Neural progenitor cell (in vitro differentiated cells): ENCODE measurements around the gene DIS3L2. TPM values are rescaled to one million over a fixed set of nuclear protein-coding genes. Genes with fewer than 3 reads are reported as not detected.

ENCODE experiments used
- DNase-seq: peaks from one replicate; pipeline ENCODE4 v3.0.0-alpha.2; 2016; ENCODE audit warnings: low spot score
- H2AFZ ChIP-seq: fragments of 200-600 bp; sonication (generic); replicated peaks from 2 replicates; pipeline ENCODE4 v1.6.1; 2016; ENCODE audit warnings: antibody characterized with exemption
- H3F3A ChIP-seq: fragments of 200-600 bp; sonication (generic); 2 replicates; pipeline ENCODE4 v1.6.1; 2016; ENCODE audit warnings: antibody characterized with exemption, low read depth
- H3K27ac ChIP-seq: fragments of 200-600 bp; sonication (generic); 2 replicates; pipeline ENCODE4 v1.5.1; 2016; ENCODE audit warnings: mild to moderate bottlenecking
- H3K27me3 ChIP-seq: fragments of 200-600 bp; sonication (generic); 2 replicates; pipeline ENCODE4 v1.6.1; 2016; ENCODE audit warnings: mild to moderate bottlenecking, moderate library complexity
- H3K36me3 ChIP-seq: fragments of 200-600 bp; sonication (generic); 2 replicates; pipeline ENCODE4 v1.5.1; 2016
- H3K4me1 ChIP-seq: fragments of 200-600 bp; sonication (generic); 2 replicates; pipeline ENCODE4 v1.6.1; 2016; ENCODE audit warnings: mixed run types
- H3K4me2 ChIP-seq: fragments of 200-600 bp; sonication (generic); 2 replicates; pipeline ENCODE4 v1.6.1; 2016
- H3K4me3 ChIP-seq: fragments of 200-600 bp; sonication (generic); 2 replicates; pipeline ENCODE4 v1.5.1; 2016
- H3K79me2 ChIP-seq: fragments of 200-600 bp; sonication (generic); 2 replicates; pipeline ENCODE4 v1.6.1; 2016; ENCODE audit warnings: low read depth
- H3K9ac ChIP-seq: fragments of 200-600 bp; sonication (generic); 2 replicates; pipeline ENCODE4 v1.6.1; 2016
- H3K9me3 ChIP-seq: fragments of 200-600 bp; sonication (generic); 2 replicates; pipeline ENCODE4 v1.5.1; 2016; ENCODE audit warnings: low read depth
- H4K20me1 ChIP-seq: fragments of 200-600 bp; sonication (generic); 2 replicates; pipeline ENCODE4 v1.6.1; 2016; ENCODE audit warnings: low read depth
- H3K27ac Mint-ChIP-seq: 3 replicates; pipeline ENCODE4 v1.8.0; 2021; ENCODE audit warnings: mixed read lengths
- H3K27me3 Mint-ChIP-seq: 2 replicates; pipeline ENCODE4 v1.8.0; 2022; ENCODE audit warnings: low read depth, mild to moderate bottlenecking, inconsistent platforms, moderate library complexity, mixed read lengths; ENCODE audit not compliant: insufficient read depth
- H3K36me3 Mint-ChIP-seq: 3 replicates; pipeline ENCODE4 v1.8.0; 2021; ENCODE audit warnings: mixed read lengths
- H3K4me1 Mint-ChIP-seq: 3 replicates; pipeline ENCODE4 v1.8.0; 2021; ENCODE audit warnings: mixed read lengths
- H3K4me3 Mint-ChIP-seq: 3 replicates; pipeline ENCODE4 v1.8.0; 2021; ENCODE audit warnings: mild to moderate bottlenecking, moderate library complexity, mixed read lengths
- H3K9me3 Mint-ChIP-seq: 3 replicates; pipeline ENCODE4 v1.8.0; 2020; ENCODE audit warnings: mixed read lengths
- CTCF ChIP-seq: fragments of 200-600 bp; sonication (generic); IDR thresholded peaks from 2 replicates; pipeline ENCODE4 v1.5.1; 2017; ENCODE audit warnings: antibody characterized with exemption, mild to moderate bottlenecking
- EZH2 ChIP-seq: fragments of 200-600 bp; sonication (generic); IDR thresholded peaks from 2 replicates; pipeline ENCODE4 v1.6.1; 2017; ENCODE audit warnings: antibody characterized with exemption, mild to moderate bottlenecking, moderate library complexity
- EZH2phosphoT487 ChIP-seq: fragments of 200-600 bp; sonication (generic); IDR thresholded peaks from 2 replicates; pipeline ENCODE4 v1.6.1; 2017; ENCODE audit warnings: antibody characterized with exemption
- total RNA-seq: library from RNA; depleted of rRNA; stranded (reverse); fragments of >200 nt; gene quantifications from 2 replicates; pipeline ENCODE4 v1.2.3, GENCODE V29; 2015; ENCODE audit warnings: low replicate concordance

DIS3L2 gene
- total RNA-seq, 1 donor from 2014 or later, result 23.2 TPM

- TF ChIP-seq CTCF (no peak), EZH2phosphoT487 (no peak), EZH2 (no peak)
- no peaks in the 10 kb centered on the region for H3K9me3 ChIP-seq
- no peak overlapping the region for H3K4me3 ChIP-seq
- no peaks in the 10 kb centered on the region for H4K20me1 ChIP-seq
- H3K9ac ChIP-seq, result no peak overlapping the region
- H3K4me2 ChIP-seq, result no peak overlapping the region
- H3F3A ChIP-seq, result no peaks in the 10 kb centered on the region
- Mint-ChIP-seq H3K27ac (no peak overlapping the region), H3K9me3 (no peaks in the 10 kb centered on the region), H3K4me3 (no peak overlapping the region), H3K36me3 (peaks cover 2% of the 10 kb centered on the region), H3K27me3 (peaks cover 6% of the 10 kb centered on the region), H3K4me1 (no peaks in the 10 kb centered on the region)
- H3K79me2 ChIP-seq, result no peaks in the 10 kb centered on the region
- H3K36me3 ChIP-seq, result no peaks in the 10 kb centered on the region
- H3K4me1 ChIP-seq, result no peaks in the 10 kb centered on the region
- DNase-seq, result no peak
- no peaks in the 10 kb centered on the region for H3K27me3 ChIP-seq
- no peak overlapping the region for H3K27ac ChIP-seq
- no peak overlapping the region for H2AFZ ChIP-seq
Measured at GRCh38 chr2:232137356-232138147, 176.0 kb downstream of the DIS3L2 start.

- Histone ChIP-seq H3K27me3 (no peaks in the 10 kb centered on the region), H3K9me3 (no peaks in the 10 kb centered on the region), H3K4me3 (no peak overlapping the region), H3K9ac (no peak overlapping the region), H3K4me1 (no peaks in the 10 kb centered on the region), H3K36me3 (no peaks in the 10 kb centered on the region), H3K27ac (no peak overlapping the region), H3K79me2 (no peaks in the 10 kb centered on the region), H3K4me2 (no peak overlapping the region), H4K20me1 (no peaks in the 10 kb centered on the region), H3F3A (no peaks in the 10 kb centered on the region), H2AFZ (no peak overlapping the region)
- Mint-ChIP-seq H3K9me3 (no peaks in the 10 kb centered on the region), H3K36me3 (no peaks in the 10 kb centered on the region), H3K27me3 (peaks cover 6% of the 10 kb centered on the region), H3K4me3 (no peak overlapping the region), H3K27ac (no peak overlapping the region), H3K4me1 (no peaks in the 10 kb centered on the region)
- TF ChIP-seq EZH2phosphoT487 (no peak), EZH2 (no peak), CTCF (no peak)
- DNase-seq, result no peak
Measured at GRCh38 chr2:232138441-232138840, 176.9 kb downstream of the DIS3L2 start.

- no peaks in the 10 kb centered on the region for H3K4me1 Mint-ChIP-seq
- H3K27ac ChIP-seq, result no peak overlapping the region
- H3K9ac ChIP-seq, result no peak overlapping the region
- no peaks in the 10 kb centered on the region for H3K9me3 ChIP-seq
- DNase-seq, result no peak
- no peaks in the 10 kb centered on the region for H3K79me2 ChIP-seq
- H3K27me3 Mint-ChIP-seq, result peaks cover 6% of the 10 kb centered on the region
- H3K4me3 Mint-ChIP-seq, result no peak overlapping the region
- H2AFZ ChIP-seq, result no peak overlapping the region
- H3K27me3 ChIP-seq, result no peaks in the 10 kb centered on the region
- TF ChIP-seq EZH2phosphoT487 (no peak), EZH2 (no peak), CTCF (no peak)
- H3K36me3 Mint-ChIP-seq, result no peaks in the 10 kb centered on the region
- no peaks in the 10 kb centered on the region for H4K20me1 ChIP-seq
- no peak overlapping the region for H3K27ac Mint-ChIP-seq
- H3K4me3 ChIP-seq, result no peak overlapping the region
- H3K9me3 Mint-ChIP-seq, result no peaks in the 10 kb centered on the region
- H3K4me1 ChIP-seq, result no peaks in the 10 kb centered on the region
- no peaks in the 10 kb centered on the region for H3F3A ChIP-seq
- no peak overlapping the region for H3K4me2 ChIP-seq
- no peaks in the 10 kb centered on the region for H3K36me3 ChIP-seq
Measured at GRCh38 chr2:232139171-232139594, 177.7 kb downstream of the DIS3L2 start.
